CD14-positive monocyte (primary cell): ENCODE results near the gene OSBPL9. TPM values are rescaled to one million over a fixed set of nuclear protein-coding genes. Genes with fewer than 3 reads are reported as not detected.

Source experiments
- DNase-seq, 3 donors: peaks; one replicate each; pipeline ENCODE4 v3.0.0-alpha.2; 2011 to 2022
- H2AFZ ChIP-seq: 2 replicates; pipeline ENCODE4 v1.6.0; 2012; ENCODE audit warnings: mild to moderate bottlenecking, low read depth, low read length, inconsistent platforms; ENCODE audit not compliant: insufficient read depth, poor library complexity, severe bottlenecking
- H3K27ac ChIP-seq, 2 donors: 1 replicate in 1 of 2; 2 replicates in 1 of 2; pipeline ENCODE4 v1.5.1; 2012 to 2013; ENCODE audit warnings: low read length in 2 of 2, control low read depth in 1 of 2, inconsistent platforms in 1 of 2, low read depth in 1 of 2, mild to moderate bottlenecking in 1 of 2
- H3K27me3 ChIP-seq, 2 donors: one replicate each; pipeline versions ENCODE4 v1.6.0 to v1.6.1; 2011 to 2013; ENCODE audit warnings: low read length in 2 of 2; ENCODE audit not compliant: control insufficient read depth in 2 of 2, insufficient read depth in 2 of 2
- H3K36me3 ChIP-seq, 2 donors: replicated peaks in 1 of 2; 1 replicate in 1 of 2; 2 replicates in 1 of 2; pipeline versions ENCODE4 v1.5.1 to v1.6.1; 2012 to 2013; ENCODE audit warnings: low read length in 2 of 2, control low read depth in 1 of 2, inconsistent platforms in 1 of 2, mild to moderate bottlenecking in 1 of 2; ENCODE audit not compliant: insufficient read depth in 2 of 2, control insufficient read depth in 1 of 2
- H3K4me1 ChIP-seq, 2 donors: 1 replicate in 1 of 2; 2 replicates in 1 of 2; pipeline versions ENCODE4 v1.5.1 to v1.6.1; 2012 to 2013; ENCODE audit warnings: low read length in 2 of 2, control low read depth in 1 of 2, inconsistent platforms in 1 of 2, mild to moderate bottlenecking in 1 of 2, moderate library complexity in 1 of 2; ENCODE audit not compliant: insufficient read depth in 2 of 2, control insufficient read depth in 1 of 2
- H3K4me2 ChIP-seq: replicated peaks from 2 replicates; pipeline ENCODE3; 2012; ENCODE audit warnings: low read length, moderate library complexity, mild to moderate bottlenecking; ENCODE audit not compliant: poor library complexity, severe bottlenecking; ENCODE audit errors: extremely low read depth
- H3K4me3 ChIP-seq, 3 experiments: fragments of 200-600 bp in 1 of 3; sonication (generic) in 1 of 3; replicated peaks in 1 of 3; 1 replicate in 2 of 3; 2 replicates in 1 of 3; pipeline ENCODE4 v1.5.1; 2011 to 2013; ENCODE audit warnings: low read length in 3 of 3, mild to moderate bottlenecking in 3 of 3, control low read depth in 2 of 3, low read depth in 2 of 3, inconsistent platforms in 1 of 3, moderate library complexity in 1 of 3
- H3K79me2 ChIP-seq: 2 replicates; pipeline ENCODE4 v1.6.0; 2012; ENCODE audit warnings: mild to moderate bottlenecking, control low read depth, inconsistent platforms, low read length, moderate library complexity; ENCODE audit not compliant: insufficient read depth
- H3K9ac ChIP-seq: 2 replicates; pipeline ENCODE4 v1.6.0; 2017; ENCODE audit warnings: low read length, mild to moderate bottlenecking; ENCODE audit not compliant: insufficient read depth, poor library complexity, severe bottlenecking
- H3K9me3 ChIP-seq, 2 donors: replicated peaks in 1 of 2; 1 replicate in 1 of 2; 2 replicates in 1 of 2; pipeline versions ENCODE4 v1.5.1 to v1.6.1; 2012 to 2013; ENCODE audit warnings: low read length in 2 of 2, control low read depth in 1 of 2; ENCODE audit not compliant: control insufficient read depth in 1 of 2, insufficient read depth in 1 of 2
- H4K20me1 ChIP-seq: 2 replicates; pipeline ENCODE4 v1.6.0; 2012; ENCODE audit warnings: mild to moderate bottlenecking, low read length, control low read depth, moderate library complexity; ENCODE audit not compliant: insufficient read depth
- H3K27ac Mint-ChIP-seq, 7 donors: one replicate each; pipeline ENCODE4 v1.8.0; 2020; ENCODE audit warnings: mild to moderate bottlenecking in 7 of 7, mixed read lengths in 7 of 7, moderate library complexity in 6 of 7, inconsistent platforms in 2 of 7
- H3K27me3 Mint-ChIP-seq, 3 donors: one replicate each; pipeline ENCODE4 v1.8.0; 2021 to 2022; ENCODE audit warnings: low read depth in 3 of 3, mild to moderate bottlenecking in 3 of 3, mixed read lengths in 3 of 3, moderate library complexity in 3 of 3, inconsistent platforms in 1 of 3
- H3K36me3 Mint-ChIP-seq, 2 donors: one replicate each; pipeline ENCODE4 v1.8.0; 2020; ENCODE audit warnings: mixed read lengths in 2 of 2, inconsistent platforms in 1 of 2, mild to moderate bottlenecking in 1 of 2
- H3K4me1 Mint-ChIP-seq: one replicate; pipeline ENCODE4 v1.8.0; 2020; ENCODE audit warnings: mild to moderate bottlenecking, mixed read lengths
- H3K4me3 Mint-ChIP-seq, 2 donors: one replicate each; pipeline ENCODE4 v1.8.0; 2020; ENCODE audit warnings: mild to moderate bottlenecking in 2 of 2, mixed read lengths in 2 of 2, moderate library complexity in 1 of 2
- H3K9me3 Mint-ChIP-seq, 7 donors: one replicate each; pipeline ENCODE4 v1.8.0; 2020 to 2022; ENCODE audit warnings: mixed read lengths in 7 of 7, mild to moderate bottlenecking in 6 of 7, moderate library complexity in 6 of 7, inconsistent platforms in 2 of 7
- CTCF ChIP-seq: fragments of 200-600 bp; IDR thresholded peaks from one replicate; pipeline ENCODE4 v1.8.0; 2022; ENCODE audit warnings: antibody characterized with exemption, mild to moderate bottlenecking
- WGBS: methylation state at CpG from one replicate; pipeline ENCODE4 v1.1.5; 2013; ENCODE audit warnings: missing lambda C conversion rate; ENCODE audit not compliant: insufficient coverage; 5-methylcytosine and 5-hydroxymethylcytosine counted together
- intact Hi-C, 2 donors: fragments of 100-400 bp; cut with micrococcal nuclease; formaldehyde crosslinking; loops; one replicate each; pipeline versions ENCODE4 v1.15.0 to v1.15.1; 2023
- polyA plus RNA-seq, 3 donors: library from polyadenylated mRNA; depleted of rRNA in 1 of 3; unstranded in 2 of 3; stranded (reverse) in 1 of 3; fragments of 300-500 nt in 2 of 3; fragments of >200 nt in 1 of 3; fragmentation: Illumina TruSeq in 2 of 3; gene quantifications; 1 replicate in 2 of 3; 2 replicates in 1 of 3; pipeline ENCODE4 v1.2.3, GENCODE V29; 2012 to 2021

The OSBPL9 gene
- polyA plus RNA-seq, 3 donors = 22.2 to 41.4 (median 31.3) TPM

GRCh38 chr1:51673279-51673678 lies 56.4 kb downstream of the OSBPL9 start:
- Histone ChIP-seq H3K4me1 (peaks cover 0 to 5% of the 10 kb centered on the region in 2 donors), H3K27me3 (no peaks in the 10 kb centered on the region), H3K4me3 (no peak overlapping the region), H3K27ac (no peak overlapping the region), H3K9me3 (no peaks in the 10 kb centered on the region), H3K36me3 (peaks cover 4 to 10% of the 10 kb centered on the region in 2 donors), H2AFZ (no peak overlapping the region), H3K79me2 (peaks cover under 1% of the 10 kb centered on the region), H3K4me2 (no peak overlapping the region), H3K9ac (no peak overlapping the region), H4K20me1 (peaks cover 33% of the 10 kb centered on the region)
- H3K27ac Mint-ChIP-seq = no peak overlapping the region
- WGBS = 93% methylated on average over 1 of the region's 1 CpG
- intact Hi-C loops = no loop called here
- H3K4me1 Mint-ChIP-seq = no peaks in the 10 kb centered on the region
- no peaks in the 10 kb centered on the region for H3K27me3 Mint-ChIP-seq
- H3K9me3 Mint-ChIP-seq = peaks cover 0 to under 1% (median 0%) of the 10 kb centered on the region in 7 donors
- no peak overlapping the region for H3K4me3 Mint-ChIP-seq
- no peak for DNase-seq
- peaks cover 13 to 17% of the 10 kb centered on the region in 2 donors for H3K36me3 Mint-ChIP-seq
- no peak for TF ChIP-seq CTCF

DNA sequence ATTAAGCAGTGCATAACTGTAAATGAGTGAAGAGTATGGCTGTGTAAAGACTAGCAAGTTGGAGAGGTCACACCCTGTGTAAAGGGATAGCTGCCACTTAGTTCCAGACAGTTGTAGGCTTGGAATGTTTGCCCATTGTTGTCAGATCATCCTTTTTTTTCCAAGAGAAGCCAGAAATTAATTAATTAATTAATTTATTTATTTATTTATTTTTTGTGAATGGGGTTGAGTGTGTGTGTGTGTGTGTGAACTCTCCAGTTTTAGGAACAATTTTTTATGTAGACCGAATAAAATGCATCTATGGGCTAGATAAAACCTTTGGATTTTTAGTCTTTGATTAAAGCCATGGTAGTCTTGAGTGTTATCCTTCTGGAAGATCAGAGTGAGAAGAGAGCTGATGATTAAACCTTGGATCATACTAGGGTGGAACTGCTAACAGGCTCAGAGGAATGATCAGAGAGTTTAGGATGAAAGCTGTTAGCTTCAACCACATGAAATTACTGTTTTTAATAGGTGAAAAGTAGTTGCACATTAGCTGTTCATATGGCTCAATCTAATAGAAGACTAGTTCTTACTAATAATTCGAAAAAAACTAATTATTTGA lies 58.4 kb downstream of the OSBPL9 start:
- Histone ChIP-seq H3K9ac (no peak overlapping the region), H4K20me1 (peaks cover 34% of the 10 kb centered on the region), H3K4me2 (no peak overlapping the region), H3K36me3 (peaks cover 0 to 4% of the 10 kb centered on the region in 2 donors), H2AFZ (no peak overlapping the region), H3K27me3 (no peaks in the 10 kb centered on the region), H3K27ac (no peak overlapping the region), H3K4me3 (no peak overlapping the region), H3K9me3 (no peaks in the 10 kb centered on the region), H3K79me2 (no peaks in the 10 kb centered on the region), H3K4me1 (peaks cover 0 to 5% of the 10 kb centered on the region in 2 donors)
- Mint-ChIP-seq H3K4me3 (no peak overlapping the region), H3K27me3 (peaks cover 0 to 1% (median 0%) of the 10 kb centered on the region in 3 donors), H3K27ac (no peak overlapping the region), H3K9me3 (no peaks in the 10 kb centered on the region), H3K36me3 (peaks cover 5 to 13% of the 10 kb centered on the region in 2 donors), H3K4me1 (no peaks in the 10 kb centered on the region)
- no peak for DNase-seq
- WGBS = 100% methylated on average over 1 of the region's 2 CpGs
- intact Hi-C loops = no loop called here
- TF ChIP-seq CTCF = no peak
